ENCODE data around the gene ZNF57.
A peak's percentile ranks its signal among the peaks of the same experiment; 100 is the strongest.
"Not testable (repeated sequence)": the region's sequence is repeated elsewhere in the genome, so short reads cannot be mapped to it uniquely, and the experiment has no call there.

Gene ZNF57

DNA sequence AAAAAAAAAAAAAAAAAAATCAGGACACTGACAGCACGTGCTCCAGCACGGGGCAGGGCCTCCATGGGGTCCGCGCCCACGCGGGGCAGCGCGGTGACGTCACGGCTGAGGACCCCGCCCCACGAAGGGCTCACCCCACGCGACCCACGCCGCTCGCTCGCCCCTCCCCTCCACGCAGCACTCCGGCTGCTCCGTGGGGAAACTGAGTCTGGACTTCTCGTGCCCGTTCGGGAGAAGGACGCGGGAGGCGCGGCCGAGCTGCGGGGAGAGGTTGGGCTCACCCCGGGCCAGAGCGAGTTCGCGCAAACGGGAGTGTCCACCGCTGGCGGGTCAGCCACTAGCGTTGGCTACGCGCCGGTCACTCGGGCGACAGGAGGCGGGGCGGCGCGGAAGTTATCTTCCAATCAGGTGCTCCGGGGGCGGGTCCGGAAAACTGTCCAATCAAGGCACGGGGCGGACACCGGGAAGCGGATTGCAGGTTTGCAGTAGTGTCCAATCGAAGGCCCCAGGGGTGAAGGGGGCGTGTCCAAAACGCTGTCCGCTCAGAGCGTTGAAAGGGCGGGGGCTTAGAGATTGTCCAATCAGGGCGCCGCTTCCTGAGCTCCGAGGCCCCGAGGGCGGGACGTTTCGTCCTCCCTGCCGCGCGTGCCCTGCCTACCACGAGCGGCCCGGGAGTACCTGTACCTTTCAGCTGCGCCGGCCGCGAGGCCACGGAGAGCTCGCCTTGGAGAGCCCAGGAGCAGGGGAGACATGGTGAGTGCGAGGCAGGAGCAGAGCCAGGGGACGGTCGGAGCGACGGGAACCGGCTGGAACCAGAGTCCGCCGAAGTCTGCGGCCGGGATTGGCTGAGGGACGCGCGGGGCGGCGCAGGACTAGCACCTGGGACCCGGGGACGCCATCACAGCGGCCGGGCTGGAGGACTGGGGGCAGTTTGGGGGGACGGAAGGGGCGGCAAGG is at the start of gene ZNF57:
TSS of gene ZNF57 (plus strand) at position 633 of the 957 bp plus-strand sequence. CDS start at position 751, 118 bp downstream.
- DNase-seq = peak; percentile 92 to 97 (median 94)

DNA sequence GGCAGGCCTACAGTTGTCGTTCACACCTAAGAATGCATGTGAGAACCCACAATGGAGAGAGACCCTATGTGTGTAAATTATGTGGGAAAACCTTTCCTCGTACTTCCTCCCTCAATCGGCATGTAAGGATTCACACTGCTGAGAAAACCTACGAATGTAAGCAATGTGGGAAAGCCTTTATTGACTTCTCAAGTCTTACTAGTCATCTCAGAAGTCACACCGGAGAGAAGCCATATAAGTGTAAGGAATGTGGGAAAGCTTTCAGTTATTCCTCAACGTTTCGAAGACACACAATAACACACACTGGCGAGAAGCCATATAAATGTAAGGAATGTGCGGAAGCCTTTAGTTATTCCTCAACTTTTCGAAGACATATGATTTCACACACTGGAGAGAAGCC is 48.1 kb upstream of the ZNF57 start:
- no peak for DNase-seq

DNA sequence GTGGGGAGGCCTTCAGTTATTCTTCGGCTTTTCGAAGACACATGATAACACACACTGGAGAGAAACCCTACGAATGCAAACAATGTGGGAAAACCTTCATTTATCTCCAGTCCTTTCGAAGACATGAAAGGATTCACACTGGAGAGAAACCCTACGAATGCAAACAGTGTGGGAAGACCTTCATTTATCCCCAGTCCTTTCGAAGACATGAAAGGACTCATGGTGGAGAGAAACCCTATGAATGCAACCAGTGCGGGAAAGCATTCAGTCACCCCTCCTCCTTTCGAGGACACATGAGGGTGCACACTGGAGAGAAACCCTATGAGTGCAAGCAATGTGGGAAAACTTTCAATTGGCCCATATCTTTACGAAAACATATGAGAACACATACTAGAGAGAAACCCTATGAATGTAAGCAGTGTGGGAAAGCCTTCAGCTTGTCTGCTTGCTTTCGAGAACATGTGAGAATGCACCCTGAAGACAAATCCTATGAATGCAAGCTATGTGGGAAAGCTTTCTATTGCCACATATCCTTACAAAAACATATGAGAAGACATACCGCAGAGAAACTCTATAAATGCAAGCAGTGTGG is 47.6 kb upstream of the ZNF57 start:
- DNase-seq = no peak

DNA sequence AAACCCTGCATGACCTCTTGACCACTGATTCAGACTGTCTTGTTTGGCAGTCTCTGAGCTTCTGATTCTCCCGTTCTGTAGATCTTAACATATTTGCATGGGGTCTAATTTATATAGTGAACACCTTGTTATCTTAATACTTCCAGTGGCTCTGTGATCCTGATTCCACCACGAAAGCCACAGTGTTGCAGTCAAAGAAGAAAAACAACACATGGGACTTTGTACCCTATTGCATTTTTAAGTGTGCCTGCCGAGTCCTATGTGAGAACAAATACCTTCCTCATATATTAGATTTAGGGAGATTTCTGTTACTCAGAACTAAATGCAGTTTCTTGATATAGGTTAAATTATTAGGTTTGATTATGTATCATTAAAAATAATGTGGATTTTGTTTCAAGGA is 45.9 kb upstream of the ZNF57 start:
- DNase-seq = no peak

DNA sequence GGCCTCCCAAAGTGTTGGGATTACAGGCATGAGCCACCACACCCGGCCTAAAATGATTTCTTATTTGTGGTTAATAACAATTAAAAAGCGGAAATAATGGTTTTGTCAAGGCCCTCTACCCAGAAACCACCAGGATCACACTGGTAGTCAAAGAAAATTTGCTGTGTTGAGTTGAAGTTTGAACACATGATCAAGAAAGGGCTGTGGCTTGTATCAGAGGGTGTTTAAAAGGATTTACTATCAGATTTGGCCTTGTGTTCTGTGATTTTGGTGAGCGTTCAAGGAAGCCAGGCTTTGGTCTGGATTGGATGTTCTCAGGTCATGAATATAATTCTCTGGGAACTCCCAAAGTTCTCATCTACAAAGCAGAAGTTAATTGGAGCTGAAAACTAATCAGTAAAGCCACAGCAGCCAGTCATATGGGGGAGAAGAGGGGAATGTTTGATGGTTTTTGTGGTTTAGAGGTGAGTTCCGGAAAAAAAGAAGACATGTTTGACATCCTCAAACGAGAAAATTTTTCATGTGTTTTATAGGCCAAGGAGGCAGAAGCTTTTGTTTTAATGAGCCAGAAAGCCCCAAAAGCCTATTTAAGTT is 44.2 kb upstream of the ZNF57 start:
- DNase-seq = no peak

DNA sequence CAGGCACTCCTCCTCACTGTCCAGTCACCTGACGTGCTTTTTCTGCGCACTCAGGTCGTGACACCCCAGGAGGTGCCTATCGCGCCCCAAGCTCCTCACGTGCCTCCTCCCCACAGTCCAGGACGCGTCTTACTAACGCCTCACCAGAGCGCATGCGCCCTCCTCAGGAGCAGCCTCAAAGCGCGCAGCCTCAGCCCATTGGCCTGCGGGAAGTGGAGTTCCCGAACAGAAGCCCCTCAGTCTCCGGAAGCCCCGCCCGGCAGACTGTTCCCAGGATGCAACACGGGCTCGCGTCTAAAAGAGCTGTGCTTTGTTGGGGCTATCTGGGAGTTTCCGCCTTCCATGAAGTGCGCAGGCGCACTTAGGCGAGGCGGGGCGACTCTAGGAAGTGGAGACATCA is 41.9 kb upstream of the ZNF57 start:
- no peak for DNase-seq

DNA sequence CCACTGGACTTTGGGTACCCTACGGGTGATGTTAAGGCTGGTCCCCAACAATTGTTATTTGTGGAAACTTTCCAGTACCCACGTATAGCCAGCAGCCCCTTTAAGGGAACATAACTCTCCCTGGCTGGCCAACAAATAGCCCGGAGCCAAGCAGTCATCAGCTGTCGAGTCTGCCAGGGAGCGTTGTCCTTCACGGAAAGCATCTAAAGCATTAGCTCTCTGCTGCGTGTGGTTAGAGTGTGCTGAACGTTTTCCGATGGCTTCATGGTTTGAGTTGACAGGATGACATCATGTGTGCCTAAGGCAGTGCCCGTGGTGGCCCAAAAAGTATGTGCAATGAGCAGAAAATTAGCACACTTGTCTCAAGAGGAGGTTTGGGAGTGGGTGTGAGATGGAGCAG is 36.9 kb upstream of the ZNF57 start:
- no peak for DNase-seq

DNA sequence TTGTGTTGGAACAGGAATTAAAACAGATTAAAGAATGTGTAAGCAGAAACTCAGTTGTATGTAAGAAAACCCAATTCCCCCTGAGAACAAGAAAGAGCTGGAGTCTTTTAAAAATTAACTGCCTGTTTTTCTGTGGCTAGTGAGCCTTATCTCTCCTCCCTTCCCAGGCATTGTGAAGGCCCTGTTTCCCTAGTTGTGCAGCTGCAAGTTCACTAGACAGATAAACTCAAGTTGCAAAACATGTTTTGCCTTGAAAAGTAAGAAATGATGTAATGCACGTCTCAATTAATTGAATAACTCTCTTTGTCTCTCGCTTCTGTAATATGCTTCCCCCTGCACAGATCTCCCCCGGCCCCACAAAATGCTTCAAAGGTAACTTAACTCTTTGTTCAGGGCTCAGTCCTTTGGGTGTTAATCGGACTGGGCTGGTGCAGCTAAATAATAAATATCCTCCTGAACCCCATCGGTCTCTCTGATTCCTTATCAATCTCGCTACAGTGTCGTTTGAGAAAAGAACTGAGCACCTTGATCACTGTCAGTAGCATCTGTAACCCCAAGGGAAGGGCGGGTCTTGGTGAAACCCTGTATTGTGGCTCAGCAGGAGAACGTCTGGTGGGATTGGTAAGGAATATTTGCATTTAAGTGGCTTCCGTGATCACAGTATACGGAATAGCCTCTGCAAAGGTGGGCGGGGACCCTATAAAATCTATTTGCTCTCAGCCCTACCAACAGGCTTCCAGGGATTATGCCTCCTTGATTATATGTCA is 35.2 kb upstream of the ZNF57 start:
- DNase-seq = no peak

DNA sequence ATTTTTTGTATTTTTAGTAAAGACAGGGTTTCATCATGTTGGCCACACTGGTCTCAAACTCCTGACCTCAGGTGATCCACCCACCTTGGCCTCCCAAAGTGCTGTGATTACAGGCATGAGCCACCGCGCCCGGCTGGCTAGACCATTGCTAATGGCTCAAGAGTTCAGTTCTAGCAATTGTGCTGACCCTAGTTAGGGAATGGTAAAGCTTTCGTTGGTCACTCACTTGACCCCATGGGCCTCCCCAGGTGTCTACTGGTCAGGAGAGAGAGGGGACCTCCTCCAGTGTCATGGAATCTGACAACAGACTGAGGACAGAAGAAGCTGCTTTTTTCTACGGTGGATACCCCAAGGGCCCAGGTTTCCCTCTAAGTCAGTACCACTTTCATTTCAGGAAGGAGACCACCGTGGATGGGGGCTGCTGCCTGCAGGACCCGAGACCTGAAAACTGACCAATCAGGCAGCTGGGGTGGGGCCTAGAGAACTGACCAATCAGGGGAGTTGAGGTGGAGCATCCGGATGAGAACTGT is 34.2 kb upstream of the ZNF57 start:
- DNase-seq = no peak

DNA sequence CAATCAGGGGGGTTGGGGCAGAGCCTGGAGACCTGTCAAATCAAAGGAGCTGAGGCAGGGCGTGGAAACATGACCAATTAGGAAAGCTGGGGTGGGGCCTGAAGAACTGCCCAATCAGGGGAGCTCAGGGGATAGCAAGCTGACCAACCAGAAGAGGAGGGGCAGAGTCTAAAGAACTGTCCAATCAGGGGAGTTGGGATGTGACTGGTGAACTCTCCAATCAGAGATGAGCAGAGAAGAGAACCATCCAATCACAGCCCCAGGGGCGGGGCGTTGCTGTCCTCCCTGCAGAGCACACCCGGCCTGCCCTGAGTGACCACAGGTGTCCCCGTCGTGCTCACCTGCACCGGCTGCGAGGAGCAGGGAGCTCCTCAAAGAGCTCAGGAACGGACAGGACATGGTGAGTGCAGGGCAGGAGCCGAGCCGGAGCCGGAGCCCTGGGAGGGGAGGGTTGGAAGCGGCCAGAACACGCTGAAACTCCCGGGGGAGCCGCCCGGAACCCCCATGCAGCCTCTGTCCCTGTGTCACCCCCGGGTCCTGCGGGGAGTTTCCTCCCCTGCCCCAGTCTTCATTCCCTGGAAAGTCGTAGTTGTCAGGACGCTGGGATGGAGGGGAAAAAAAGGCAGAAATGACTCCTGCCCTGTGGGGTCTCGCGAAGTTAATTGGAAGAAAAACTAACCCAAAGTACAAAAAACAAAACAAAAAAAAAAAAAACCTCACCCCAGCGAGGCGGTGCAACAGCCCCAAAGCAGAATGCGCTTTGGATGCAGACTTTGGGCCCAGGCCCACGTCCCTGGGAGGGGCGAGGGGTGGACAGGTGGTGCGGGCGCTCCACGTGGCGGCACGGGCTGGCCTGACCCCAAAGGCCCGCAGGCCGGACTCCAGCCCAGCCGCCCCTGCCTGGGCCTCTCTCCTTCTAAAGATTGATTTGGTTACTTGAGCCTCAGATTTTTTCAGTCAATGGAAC is 33.4 kb upstream of the ZNF57 start, which contains the start of gene ZNF556:
TSS of gene ZNF556 (plus strand) at position 311 of the 967 bp plus-strand sequence. CDS start at position 398, 87 bp downstream.
- DNase-seq = no peak

DNA sequence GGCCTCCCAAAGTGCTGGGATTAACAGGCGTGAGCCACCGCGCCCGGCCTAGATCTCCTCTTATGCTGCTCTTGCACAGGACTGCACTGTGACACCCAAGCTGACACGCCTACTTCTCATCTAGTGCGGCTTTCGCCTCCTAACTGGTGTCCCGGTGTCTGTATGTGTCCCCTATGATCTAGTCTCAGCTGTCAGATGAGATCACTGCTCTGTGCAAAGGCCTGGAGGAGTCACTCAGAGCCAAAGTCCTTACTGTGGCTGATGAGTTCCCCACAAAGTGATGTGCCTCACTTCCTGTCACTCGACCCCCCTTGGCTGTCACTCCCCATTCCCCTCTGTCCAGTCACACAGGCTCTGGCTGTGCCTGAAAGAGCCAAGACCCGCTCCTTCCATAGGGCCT is 31.1 kb upstream of the ZNF57 start:
- DNase-seq = no peak

DNA sequence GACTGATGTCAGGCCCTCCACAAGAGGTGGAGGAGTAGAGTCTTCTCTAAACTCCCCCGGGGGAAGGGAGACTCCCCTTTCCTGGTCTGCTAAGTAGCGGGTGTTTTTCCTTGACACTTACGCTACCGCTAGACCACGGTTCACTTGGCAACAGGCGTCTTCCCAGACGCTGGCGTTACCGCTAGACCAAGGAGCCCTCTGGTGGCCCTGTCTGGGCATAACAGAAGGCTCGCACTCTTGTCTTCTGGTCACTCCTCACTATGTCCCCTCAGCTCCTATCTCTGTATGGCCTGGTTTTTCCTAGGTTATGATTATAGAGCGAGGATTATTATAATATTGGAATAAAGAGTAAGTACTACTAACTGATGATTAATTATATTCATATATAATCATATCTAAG is 28.6 kb upstream of the ZNF57 start:
- peak in 1 of 4 experiments; percentile 10 for DNase-seq

DNA sequence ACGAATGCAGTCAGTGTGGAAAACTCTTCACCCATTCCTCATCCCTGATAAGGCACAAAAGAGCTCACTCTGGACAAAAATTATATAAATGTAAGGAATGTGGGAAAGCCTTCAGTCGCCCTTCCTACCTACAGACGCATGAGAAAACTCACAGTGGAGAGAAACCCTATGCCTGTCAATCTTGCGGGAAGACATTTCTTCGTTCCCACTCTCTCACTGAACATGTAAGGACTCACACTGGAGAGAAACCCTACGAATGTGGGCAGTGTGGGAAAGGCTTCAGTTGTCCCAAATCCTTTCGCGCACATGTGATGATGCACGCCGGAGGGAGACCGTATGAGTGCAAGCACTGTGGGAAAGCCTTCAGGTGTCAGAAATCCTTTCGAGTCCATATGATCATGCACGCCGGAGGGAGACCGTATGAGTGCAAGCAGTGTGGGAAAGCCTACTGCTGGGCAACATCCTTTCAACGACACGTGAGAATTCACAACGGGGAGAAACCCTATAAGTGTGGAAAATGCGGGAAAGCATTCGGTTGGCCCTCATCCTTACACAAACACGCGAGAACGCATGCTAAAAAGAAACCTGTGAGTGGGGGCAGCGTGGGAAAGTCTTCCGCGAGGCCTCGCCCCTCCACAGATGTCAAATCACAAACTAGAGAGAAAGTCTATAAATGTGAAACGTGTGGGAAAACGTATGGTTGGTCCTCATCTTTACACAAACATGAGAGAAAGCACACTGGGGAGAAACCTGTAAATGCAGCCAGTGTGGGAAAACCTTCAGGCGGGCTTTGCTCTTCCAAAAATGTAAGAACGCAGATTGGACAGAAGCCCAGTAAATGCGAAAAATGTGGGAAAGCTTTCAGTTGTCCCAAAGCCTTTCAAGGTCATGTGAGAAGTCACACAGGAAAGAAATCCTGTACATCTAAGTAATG is 23.1 kb upstream of the ZNF57 start:
- no peak for DNase-seq

DNA sequence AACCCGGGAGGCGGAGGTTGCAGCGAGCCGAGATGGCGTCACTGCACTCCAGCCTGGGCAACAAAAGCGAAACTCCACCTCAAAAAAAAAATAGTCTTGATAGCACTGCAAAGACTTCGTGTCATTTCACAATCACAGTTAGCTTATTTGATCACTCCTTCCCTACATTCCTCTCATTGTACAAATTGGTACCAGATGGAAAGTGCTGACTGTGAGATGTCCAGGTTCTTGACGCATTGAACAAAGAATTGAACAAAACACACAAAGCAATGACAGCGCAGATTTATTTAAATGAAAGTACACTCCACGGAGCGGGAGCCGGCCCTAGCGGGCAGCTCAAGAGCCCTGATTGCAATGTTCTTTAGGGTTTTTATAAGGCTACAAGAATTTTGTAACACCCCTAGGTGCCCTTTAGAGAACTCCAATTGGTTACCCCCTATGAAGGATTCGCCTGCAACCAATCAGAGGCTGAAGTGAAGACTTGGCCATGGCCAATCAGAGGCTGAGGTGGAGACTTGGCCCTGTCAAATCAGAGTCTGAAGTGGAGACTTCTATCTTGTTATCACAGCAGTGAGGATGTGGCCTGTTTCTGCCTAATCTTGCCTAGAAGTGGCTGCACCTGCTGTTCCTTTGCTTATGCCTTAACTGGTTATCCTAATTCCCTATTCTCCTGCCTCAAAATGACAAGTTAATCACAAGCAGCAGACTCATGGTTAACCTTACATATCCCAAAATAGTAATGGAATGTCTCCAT is 16.9 kb upstream of the ZNF57 start:
- no peak for DNase-seq

DNA sequence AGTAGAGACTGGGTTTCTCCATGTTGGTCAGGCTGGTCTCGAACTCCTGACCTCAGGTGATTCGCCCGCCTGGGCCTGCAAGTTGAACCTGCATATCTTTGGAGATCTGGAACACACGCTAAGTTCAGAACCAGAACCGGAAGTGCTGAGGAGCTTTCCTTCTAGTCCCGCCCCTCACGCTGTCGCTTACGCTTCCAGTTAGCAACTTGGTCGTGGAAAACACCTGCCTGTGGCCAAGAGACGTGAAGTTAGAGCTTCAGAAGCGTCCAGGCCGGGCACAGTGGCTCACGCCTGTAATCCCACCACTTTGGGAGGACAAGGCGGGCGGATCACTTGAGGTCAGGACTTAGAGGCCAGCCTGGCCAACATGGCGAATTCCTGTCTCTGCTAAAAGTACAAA is 15.0 kb upstream of the ZNF57 start:
- DNase-seq = no peak

DNA sequence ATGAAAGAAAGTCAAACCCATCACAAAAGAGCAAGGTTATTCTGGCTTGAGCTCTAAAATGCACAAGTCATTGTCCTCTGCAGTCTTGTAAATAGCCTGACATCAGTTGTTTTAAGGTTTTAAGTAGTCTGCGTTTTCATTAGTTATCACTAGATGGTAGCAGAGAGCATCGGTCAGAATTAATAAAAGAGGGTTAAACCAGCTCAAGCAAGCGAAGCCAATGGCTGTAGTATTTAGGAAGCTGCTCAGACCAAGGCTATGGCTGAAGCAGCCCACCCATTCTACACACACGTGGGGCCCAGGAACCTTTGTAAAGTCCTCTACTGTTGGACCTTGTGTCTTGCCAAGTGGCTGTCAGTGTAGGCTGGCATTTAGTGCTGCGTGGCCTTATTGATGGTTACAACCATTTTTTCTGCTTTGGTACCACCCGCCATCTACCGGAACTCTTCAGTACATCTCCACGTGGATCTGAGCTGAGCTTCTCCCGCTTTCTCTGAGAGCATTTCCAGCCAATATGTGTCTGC is 13.3 kb upstream of the ZNF57 start:
- DNase-seq = no peak

DNA sequence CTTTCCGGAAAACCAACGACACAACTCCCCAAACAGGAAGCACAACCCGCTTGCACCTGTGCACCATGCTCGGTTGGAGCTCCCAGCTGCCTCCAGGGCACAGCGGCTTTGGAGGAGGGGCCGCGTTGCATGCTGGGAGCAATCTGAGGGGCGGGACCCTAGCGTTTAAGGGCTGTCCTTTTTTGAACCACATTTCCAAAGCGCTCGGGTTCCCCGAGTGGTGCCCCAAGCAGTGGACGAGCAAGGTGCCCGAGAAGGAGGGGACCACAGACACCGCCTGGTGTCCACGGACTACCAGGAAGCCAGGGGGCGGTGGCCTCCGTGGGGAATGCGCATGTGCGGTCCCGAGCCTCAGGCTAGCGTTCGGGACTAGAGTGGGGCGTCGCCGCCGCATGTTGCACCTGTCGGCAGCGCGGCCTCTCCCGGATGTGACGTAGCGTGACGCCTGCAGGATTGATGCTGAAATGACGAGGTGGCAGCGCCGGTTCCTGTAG is 11.9 kb upstream of the ZNF57 start:
- peak; percentile 14 to 36 (median 23) for DNase-seq

DNA sequence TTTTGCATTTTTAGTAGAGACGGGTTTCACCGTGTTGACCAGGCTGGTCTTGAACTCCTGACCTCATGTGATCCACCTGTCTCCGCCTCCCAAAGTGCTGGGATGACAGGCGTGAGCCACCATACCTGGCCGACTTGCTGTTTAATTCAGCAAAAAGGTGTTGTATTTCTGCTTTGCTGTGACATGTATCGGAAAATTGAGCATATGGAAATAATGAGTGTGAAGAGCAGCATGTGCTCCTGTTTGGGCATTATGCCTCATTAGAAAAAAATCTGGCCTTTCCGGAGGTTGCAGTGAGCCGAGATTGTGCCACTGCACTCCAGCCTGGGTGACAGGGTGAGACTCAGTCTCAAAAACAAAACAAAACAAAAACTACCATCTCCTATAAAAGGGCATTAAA is 10.2 kb upstream of the ZNF57 start:
- not testable (repeated sequence) for DNase-seq

DNA sequence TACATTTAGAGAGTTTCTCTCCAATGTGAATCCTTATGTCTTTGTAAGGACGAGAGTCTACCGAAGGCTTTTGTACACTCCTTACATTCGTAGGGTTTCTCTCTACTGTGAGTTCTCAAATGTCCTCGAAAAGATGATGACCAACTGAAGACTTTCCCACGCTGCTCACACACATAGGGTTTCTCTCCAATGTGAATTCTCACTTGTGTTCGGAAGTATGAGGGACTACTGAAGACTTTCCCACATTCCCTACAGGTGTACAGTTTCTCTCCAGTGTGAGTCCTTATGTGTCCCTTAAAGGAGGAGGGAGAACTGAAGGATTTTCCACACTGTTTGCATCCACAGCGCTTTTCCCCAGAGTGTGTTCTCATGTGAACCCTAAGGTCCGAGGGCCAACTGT is 4.0 kb upstream of the ZNF57 start:
- DNase-seq = no peak
